Kidney glomerular epithelial cell (primary cell): Measurements from ENCODE around the gene PIGM.
A peak's percentile ranks its signal among the peaks of the same experiment; 100 is the strongest.

Experiments
- DNase-seq: peaks from one replicate; lab custom pipeline; 2025; lab: John Stamatoyannopoulos, UW

The PIGM gene

GRCh38 chr1:160022330-160023310, 9.2 kb downstream of the PIGM start:
- no peak for DNase-seq

DNA sequence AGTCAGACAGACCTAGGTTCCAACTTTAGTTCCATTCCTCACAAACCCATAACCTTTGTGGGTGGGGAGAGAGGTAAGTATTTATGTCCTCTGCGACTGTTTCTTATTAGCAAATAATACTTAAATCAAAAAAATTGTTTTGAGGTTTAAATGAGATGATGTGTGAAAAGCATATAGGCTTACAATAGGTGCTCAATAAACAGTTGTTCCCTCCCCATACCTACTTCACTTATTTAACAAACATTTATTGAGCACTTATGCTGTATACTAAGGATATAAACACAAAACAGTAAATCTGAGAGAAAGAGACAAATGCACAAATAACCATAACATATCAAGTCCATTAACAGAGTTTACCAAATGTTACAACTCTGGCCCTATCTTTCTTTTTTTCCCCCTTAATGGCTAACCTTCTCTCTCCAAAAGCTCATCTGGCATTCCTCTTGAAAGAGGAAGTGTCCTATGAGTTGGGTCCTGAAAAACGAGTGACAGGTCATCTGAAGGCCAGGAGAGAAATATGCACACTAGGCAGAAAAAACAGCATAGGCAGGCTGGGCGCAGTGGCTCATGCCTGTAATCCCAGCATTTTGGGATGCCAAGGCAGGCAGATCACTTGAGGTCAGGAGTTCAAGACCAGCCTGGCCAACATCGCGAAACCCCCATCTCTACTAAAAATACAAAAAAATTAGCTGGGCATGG, 10.3 kb downstream of the PIGM start:
- DNase-seq, result no peak

GRCh38 chr1:160020196-160020595, 11.6 kb downstream of the PIGM start:
- no peak for DNase-seq

DNA sequence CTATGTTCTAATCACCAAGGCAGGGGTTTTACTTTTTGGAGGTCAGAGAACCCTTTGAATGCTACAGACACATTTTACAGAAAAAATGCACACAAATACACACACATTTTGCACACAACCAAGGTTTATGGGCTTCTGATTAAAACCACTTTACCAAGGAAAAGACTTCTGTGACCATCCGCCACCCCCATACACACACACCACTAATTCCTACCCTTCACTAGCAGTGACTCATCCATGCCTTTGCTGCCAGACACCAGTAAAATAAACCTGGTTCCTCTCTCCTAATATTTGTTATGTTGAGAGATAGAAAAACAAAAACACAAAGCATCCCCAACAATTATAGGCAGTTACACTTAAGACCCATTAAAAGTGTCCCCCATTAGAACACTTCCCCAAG, 12.9 kb downstream of the PIGM start:
- DNase-seq, result peak; percentile 49

GRCh38 chr1:160018347-160018746, 13.4 kb downstream of the PIGM start:
- DNase-seq, result no peak

- no peak for DNase-seq
Observed at GRCh38 chr1:160017592-160017991, 14.2 kb downstream of the PIGM start.

DNA sequence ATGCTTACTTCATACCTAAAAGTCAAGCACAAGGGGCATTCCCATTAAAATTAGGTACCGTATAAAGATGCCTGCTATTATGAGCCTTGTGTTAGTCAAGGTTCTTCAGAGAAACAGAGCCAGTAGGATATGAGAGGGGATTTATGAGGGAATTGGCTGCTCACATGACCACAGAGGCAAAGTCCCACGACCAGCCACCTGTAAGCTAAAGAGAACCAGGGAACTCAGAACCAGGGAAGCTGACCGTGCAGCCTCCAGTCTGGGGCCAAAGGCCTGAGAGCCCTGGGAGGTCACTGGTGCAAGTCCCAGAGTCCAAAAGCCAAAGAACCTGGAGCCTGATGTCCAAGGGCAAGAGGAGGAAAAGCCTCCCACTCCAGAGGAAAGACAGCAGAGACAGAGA, 20.0 kb downstream of the PIGM start:
- DNase-seq, result no peak

DNA sequence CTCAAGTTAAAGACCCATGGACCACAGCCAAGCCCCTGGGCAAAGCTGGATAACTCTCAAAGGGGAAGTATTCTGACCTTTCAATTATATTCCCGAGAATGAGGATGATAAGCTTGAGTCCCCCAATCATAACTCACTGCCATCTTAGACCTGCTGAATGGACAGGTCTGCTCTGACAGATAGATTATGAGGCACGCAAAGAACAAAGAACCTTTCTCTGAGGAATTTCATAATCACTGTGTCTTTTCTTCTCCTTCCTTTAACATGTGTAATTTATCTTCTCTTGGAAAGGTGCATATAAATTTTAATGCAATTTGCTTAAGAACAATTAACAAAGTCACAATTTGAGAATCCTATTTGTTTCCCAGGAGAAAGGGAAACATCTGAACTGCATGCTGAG, 22.0 kb downstream of the PIGM start:
- no peak for DNase-seq

GRCh38 chr1:160009081-160009480, 22.7 kb downstream of the PIGM start:
- DNase-seq, result no peak

DNA sequence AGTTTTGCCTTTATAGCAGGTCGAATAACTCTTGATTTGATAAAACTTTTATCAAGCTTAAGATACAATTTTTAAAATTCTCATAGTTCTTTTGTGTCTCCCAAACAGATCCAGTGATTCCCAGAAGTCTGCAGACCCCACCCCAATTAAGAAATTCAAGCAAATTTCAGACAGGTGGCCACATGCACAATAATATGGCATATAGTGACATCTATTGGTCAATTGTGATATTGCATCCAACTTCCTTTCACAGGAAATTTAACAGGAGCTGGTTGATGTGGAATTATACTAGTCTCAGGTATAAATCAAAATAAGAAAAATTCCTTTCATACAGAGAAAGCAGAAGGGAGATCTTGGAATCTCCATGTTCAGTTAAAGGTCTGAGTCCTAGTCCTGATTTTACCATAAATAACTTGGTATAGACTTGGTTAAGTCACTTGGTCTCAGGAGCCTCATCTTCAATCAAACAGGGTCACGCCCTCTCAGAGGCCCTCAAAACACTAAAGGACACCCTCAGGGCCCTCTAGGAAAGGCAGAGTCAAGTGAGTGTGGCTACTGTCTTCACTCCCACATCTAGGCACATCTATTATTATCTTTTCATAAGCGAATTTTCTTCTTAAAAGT, 24.1 kb downstream of the PIGM start:
- peak; percentile 64 for DNase-seq

GRCh38 chr1:160006312-160006940, 25.4 kb downstream of the PIGM start:
- DNase-seq, result peak; percentile 32

DNA sequence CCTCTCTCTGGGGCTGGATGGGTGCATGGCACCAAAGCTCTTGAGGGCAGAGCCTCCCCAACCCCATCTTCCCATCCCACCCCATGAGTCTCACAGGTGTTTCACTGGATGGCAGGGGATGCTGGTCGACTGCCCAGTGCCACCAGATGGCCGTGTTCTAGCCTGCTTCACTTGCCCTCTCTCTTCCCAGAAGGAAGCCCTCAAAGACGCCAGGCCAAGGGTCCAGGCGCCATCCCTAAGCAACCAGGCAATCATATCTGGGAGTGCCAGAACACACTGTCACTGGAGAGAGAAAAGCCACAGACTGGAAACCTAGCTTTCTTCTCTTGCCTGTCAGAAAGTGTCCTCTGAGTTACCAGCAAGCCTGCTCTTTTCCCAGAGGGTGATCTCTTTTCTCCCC, 26.7 kb downstream of the PIGM start:
- no peak for DNase-seq

DNA sequence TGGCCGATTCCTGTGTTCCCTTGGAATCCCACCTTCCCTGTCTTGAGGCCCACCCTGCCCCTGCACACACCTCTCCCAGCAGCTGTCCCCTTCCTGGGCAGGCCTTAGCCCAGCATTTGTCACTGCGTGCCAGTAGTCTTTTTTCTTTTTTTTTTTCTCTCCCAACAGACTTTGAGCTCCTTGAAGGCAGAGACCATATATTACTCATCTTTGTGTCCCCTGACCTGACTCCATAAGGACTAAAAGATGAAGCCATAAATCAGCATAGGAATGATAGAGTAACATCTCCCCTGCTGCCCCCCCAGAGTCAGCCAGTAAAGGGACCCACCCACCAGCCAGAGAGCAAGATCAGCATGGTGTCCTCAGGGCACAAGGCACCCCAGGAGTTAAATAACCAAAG, 27.4 kb downstream of the PIGM start:
- DNase-seq, result no peak

- no peak for DNase-seq
Observed at GRCh38 chr1:160004001-160004400, 27.8 kb downstream of the PIGM start.

DNA sequence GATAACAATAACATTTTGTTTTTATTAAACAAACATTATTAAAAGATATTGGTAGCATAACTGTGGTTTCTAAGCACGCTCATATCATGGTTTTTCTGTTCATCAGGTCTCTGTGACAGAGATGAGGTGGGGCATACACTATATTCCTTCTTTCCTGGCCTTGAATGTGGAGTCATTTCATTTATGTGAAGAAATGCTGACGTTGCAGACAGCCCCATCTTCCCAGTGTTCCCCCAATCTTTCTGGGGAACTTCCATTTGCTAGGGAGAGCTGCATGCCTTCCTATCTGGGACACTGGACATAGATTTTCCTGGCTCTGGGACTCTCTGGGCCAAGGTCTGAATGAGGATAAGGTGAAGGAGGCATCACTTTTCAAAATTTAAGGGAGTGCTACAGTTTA, 30.4 kb downstream of the PIGM start:
- no peak for DNase-seq

GRCh38 chr1:159999204-159999603, 32.6 kb downstream of the PIGM start:
- DNase-seq, result no peak

- DNase-seq, result peak; percentile 63
Observed at GRCh38 chr1:159996653-159997052, 35.1 kb downstream of the PIGM start.

DNA sequence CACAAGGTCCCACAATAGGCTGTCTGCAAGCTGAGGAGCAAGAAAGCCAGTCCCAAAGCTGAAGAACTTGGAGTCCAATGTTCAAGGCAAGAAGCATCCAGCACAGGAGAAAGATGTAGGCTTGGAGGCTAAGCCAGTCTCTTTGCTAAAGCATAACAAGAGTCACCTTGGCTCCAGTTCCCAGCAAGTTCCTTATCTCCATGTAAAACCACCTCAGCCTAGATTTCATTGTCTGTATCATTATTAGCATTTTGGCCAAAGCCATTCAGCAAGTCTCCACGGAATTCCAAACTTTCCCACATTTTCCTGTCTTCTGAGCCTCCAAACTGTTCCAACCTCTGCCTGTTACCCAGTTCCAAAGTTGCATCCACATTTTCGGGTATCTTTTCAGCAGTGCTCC, 36.9 kb downstream of the PIGM start:
- DNase-seq, result no peak

- DNase-seq, result no peak
Observed at GRCh38 chr1:159993911-159994310, 37.9 kb downstream of the PIGM start.

GRCh38 chr1:159992161-159992560, 39.6 kb downstream of the PIGM start:
- DNase-seq, result no peak

GRCh38 chr1:159991513-159991912, 40.3 kb downstream of the PIGM start:
- no peak for DNase-seq

GRCh38 chr1:159990005-159990404, 41.8 kb downstream of the PIGM start:
- no peak for DNase-seq
